ENCODE measurements around the gene PARD3B.

DNA sequence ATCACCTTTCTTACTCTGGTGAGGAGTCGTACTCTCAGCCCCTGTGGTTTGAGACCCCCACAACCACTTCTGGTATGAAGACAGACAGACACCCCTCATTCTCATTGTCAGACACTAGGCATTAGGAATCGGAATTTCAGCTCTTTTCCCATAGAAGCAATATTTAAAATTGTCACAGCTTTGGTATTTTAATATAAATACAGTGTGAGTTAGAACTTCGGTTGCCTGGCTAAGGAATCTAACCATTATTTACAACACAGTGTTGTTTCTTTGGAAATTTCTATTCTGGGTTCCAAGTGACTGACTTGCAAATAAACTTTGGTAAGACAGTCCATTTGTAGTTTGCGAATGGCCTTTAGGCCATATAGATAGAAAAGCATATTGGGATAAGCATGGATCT lies 318.1 kb downstream of the PARD3B start:
- TF ChIP-seq POLR2A (IDR thresholded peaks at IDR 0.05; ENCODE audit: low read length) (no peak), GATA1 (IDR thresholded peaks at IDR 0.05; ENCODE audit: low read depth, low read length) (no peak)

All from erythroblast (primary cell).